Sigmoid colon (tissue), 7 donors: Measurements from ENCODE around the gene MATCAP1. TPM values are rescaled to one million over a fixed set of nuclear protein-coding genes. Genes with fewer than 3 reads are reported as not detected.
A peak's percentile ranks its signal among the peaks of the same experiment; 100 is the strongest.

Experiments
- DNase-seq: peaks from one replicate; pipeline ENCODE4 v3.0.0-alpha.2; 2019
- H3K27ac ChIP-seq, 4 donors: fragments of 200-600 bp; sonication (generic); one replicate each; pipeline ENCODE4 v1.5.1; 2016 to 2019; ENCODE audit warnings: mild to moderate bottlenecking in 1 of 4
- H3K27me3 ChIP-seq, 3 donors: fragments of 200-600 bp; sonication (generic); one replicate each; pipeline ENCODE4 v1.5.1; 2019; ENCODE audit warnings: mild to moderate bottlenecking in 1 of 3
- H3K36me3 ChIP-seq, 4 donors: fragments of 200-600 bp; sonication (generic); one replicate each; pipeline ENCODE4 v1.5.1; 2016 to 2019
- H3K4me1 ChIP-seq, 4 donors: fragments of 200-600 bp; sonication (generic); one replicate each; pipeline ENCODE4 v1.5.1; 2017 to 2019
- H3K4me3 ChIP-seq, 4 donors: fragments of 200-600 bp; sonication (generic); one replicate each; pipeline ENCODE4 v1.5.1; 2017 to 2019; ENCODE audit warnings: mild to moderate bottlenecking in 2 of 4, moderate library complexity in 1 of 4
- H3K9me3 ChIP-seq, 4 donors: fragments of 200-600 bp in 3 of 4; sonication (generic) in 3 of 4; one replicate each; pipeline versions ENCODE4 v1.5.1 to v1.6.1; 2013 to 2019
- EP300 ChIP-seq, 4 donors: sonication (generic); formaldehyde crosslinking; IDR thresholded peaks; one replicate each; pipeline ENCODE4 v1.6.1; 2017; ENCODE audit warnings: antibody characterized with exemption in 4 of 4
- POLR2A ChIP-seq, 2 donors: fragments of 450-650 bp; IDR thresholded peaks; one replicate each; pipeline ENCODE4 v1.6.1; 2016; ENCODE audit warnings: antibody characterized with exemption in 2 of 2, mild to moderate bottlenecking in 2 of 2, moderate library complexity in 2 of 2
- POLR2AphosphoS5 ChIP-seq, 4 donors: sonication (generic); formaldehyde crosslinking; IDR thresholded peaks; one replicate each; pipeline ENCODE4 v1.6.1; 2017; ENCODE audit warnings: antibody characterized with exemption in 4 of 4
- WGBS, 2 donors: extraction: QIAGEN DNeasy Blood & Tissue Kit; methylation state at CpG; one replicate each; pipeline ENCODE4 v1.1.7; 2013; 5-methylcytosine and 5-hydroxymethylcytosine counted together
- intact Hi-C: fragments of 100-400 bp; cut with DNase I; formaldehyde crosslinking; loops from one replicate; pipeline ENCODE4 v1.15.1; 2023
- polyA plus RNA-seq, 3 donors: library from polyadenylated mRNA; stranded (reverse); fragments of 200-250 nt; gene quantifications; one replicate each; pipeline ENCODE4 v1.2.3, GENCODE V29; 2013
- total RNA-seq, 4 donors: library from RNA; depleted of rRNA; stranded (reverse); fragments of >200 nt; gene quantifications; one replicate each; pipeline ENCODE4 v1.1.0, GENCODE V29; 2016
- TF ChIP-seq, protein P1 (sequence below), 4 experiments: fragments of 450-650 bp in 3 of 4; fragments of 200-600 bp in 1 of 4; IDR thresholded peaks; one replicate each; pipeline ENCODE4 v1.5.1; 2016 to 2019; ENCODE audit warnings: antibody characterized with exemption in 4 of 4, mild to moderate bottlenecking in 3 of 4, moderate library complexity in 2 of 4
- donor health status: healthy with polysubstance abuse.
- donor health status: Bipolar disorder and iron deficiency.
- donor health status: healthy.

MATCAP1 gene
- total and polyA plus RNA-seq, 7 donors = 3.0 to 30.3 (median 9.4) TPM

DNA sequence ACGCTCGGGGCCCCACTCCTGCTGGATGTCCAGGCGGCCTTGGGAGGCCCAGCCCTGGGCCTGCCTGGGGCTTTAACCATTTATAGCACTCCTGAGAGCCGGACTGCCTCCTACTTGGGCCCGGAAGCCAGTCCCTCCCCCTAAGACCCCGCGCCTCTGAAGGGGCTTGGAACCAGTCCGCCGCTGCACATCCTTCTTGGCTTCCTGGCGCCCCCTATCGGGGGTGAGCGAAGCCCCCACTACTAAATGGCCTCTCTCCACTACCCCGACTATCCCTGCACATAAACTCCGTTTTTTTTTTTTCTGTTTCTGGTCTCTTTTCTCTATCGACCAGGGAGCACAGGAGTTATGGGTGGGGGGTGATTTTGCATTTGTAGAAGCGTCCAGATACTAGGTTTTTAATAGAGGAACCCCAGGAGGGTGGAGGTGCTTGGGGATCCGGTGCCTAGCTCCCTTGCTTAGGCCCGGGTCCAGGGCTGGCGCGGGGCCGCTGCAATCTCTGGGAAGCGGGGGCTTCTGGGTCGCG lies 14.1 kb downstream of the MATCAP1 start:
- Histone ChIP-seq H3K4me3 (peak overlapping the region; percentile 29 to 57 (median 48)), H3K4me1 (peaks cover 0 to 64% (median 61%) of the 10 kb centered on the region in 4 donors), H3K9me3 (no peaks in the 10 kb centered on the region), H3K27me3 (peaks cover 14 to 17% (median 15%) of the 10 kb centered on the region in 3 donors), H3K36me3 (no peaks in the 10 kb centered on the region), H3K27ac (peak overlapping the region; percentile 87 to 95 (median 90))
- no peak for TF ChIP-seq POLR2A (IDR thresholded peaks at IDR 0.05)
- TF ChIP-seq, protein P1, sequence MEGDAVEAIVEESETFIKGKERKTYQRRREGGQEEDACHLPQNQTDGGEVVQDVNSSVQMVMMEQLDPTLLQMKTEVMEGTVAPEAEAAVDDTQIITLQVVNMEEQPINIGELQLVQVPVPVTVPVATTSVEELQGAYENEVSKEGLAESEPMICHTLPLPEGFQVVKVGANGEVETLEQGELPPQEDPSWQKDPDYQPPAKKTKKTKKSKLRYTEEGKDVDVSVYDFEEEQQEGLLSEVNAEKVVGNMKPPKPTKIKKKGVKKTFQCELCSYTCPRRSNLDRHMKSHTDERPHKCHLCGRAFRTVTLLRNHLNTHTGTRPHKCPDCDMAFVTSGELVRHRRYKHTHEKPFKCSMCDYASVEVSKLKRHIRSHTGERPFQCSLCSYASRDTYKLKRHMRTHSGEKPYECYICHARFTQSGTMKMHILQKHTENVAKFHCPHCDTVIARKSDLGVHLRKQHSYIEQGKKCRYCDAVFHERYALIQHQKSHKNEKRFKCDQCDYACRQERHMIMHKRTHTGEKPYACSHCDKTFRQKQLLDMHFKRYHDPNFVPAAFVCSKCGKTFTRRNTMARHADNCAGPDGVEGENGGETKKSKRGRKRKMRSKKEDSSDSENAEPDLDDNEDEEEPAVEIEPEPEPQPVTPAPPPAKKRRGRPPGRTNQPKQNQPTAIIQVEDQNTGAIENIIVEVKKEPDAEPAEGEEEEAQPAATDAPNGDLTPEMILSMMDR (IDR thresholded peaks at IDR 0.05) = peak in 2 of 4 experiments; percentile 32 to 47
- intact Hi-C loops = no loop called here
- 8 to 9% methylated on average over 24 of the region's 24 CpGs for WGBS, 2 donors
- no peak for DNase-seq

DNA sequence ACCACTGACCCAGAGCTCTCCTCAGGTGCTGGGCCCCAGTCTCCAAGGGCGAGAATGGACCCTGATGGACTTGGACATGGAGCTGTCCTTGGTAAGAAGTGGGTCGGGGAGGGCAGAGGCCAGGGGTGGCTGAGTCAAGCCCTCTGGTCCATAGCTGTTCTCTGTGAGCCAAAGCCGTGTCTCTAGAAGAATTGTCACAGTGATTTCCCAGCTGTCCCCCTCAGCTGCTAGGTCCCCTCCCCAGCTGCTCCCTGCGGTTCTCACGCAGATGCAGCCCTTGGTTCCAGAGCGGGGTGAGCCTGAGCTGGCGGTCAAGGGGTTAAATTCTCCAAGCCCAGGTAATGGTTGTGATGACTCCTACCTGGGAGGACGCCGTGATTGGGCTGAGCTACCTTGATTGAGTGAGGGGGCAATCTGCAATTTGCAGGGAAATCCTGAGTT lies 14.7 kb downstream of the MATCAP1 start:
- Histone ChIP-seq H3K27ac (peak overlapping the region; percentile 87 to 95 (median 90)), H3K4me3 (peak overlapping the region in 1 of 4 donors; percentile 56), H3K36me3 (no peaks in the 10 kb centered on the region), H3K27me3 (peaks cover 19 to 24% (median 20%) of the 10 kb centered on the region in 3 donors), H3K9me3 (no peaks in the 10 kb centered on the region), H3K4me1 (peaks cover 0 to 64% (median 61%) of the 10 kb centered on the region in 4 donors)
- intact Hi-C loops = no loop called here
- DNase-seq = no peak
- TF ChIP-seq EP300 (IDR thresholded peaks at IDR 0.05) (no peak), POLR2A (IDR thresholded peaks at IDR 0.05) (no peak), POLR2AphosphoS5 (IDR thresholded peaks at IDR 0.05) (no peak)
- TF ChIP-seq, protein P1 (IDR thresholded peaks at IDR 0.05) = no peak
- WGBS, 2 donors = 55 to 71% methylated on average over 9 of the region's 9 CpGs

DNA sequence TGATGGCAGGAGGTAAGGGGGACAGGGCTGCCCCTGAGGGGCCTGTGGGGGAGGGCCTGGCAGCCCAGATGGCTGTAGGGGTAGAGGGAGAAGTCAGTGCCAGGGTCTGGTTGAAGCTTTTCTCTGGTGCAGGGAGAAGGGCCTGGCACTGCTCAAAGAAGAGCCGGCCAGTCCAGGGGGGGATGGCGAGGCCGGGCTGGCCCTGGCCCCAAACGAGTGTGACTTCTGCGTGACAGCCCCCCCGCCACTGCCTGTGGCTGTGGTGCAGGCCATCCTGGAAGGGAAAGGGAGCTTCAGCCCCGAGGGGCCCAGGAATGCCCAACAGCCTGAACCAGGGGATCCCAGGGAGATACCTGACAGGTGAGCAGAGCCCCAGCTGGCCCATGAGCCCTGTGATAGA lies 16.2 kb downstream of the MATCAP1 start:
- Histone ChIP-seq H3K9me3 (no peaks in the 10 kb centered on the region), H3K4me3 (no peak overlapping the region), H3K36me3 (no peaks in the 10 kb centered on the region), H3K4me1 (peaks cover 0 to 65% (median 64%) of the 10 kb centered on the region in 4 donors), H3K27me3 (peaks cover 33 to 38% (median 34%) of the 10 kb centered on the region in 3 donors), H3K27ac (peak overlapping the region in 1 of 4 donors; percentile 88)
- 92 to 94% methylated on average over 7 of the region's 7 CpGs for WGBS, 2 donors
- TF ChIP-seq POLR2A (IDR thresholded peaks at IDR 0.05) = no peak
- TF ChIP-seq POLR2AphosphoS5 (IDR thresholded peaks at IDR 0.05) = no peak
- TF ChIP-seq EP300 (IDR thresholded peaks at IDR 0.05) = no peak
- TF ChIP-seq, protein P1 (IDR thresholded peaks at IDR 0.05) = no peak
- intact Hi-C loops = no loop called here
- DNase-seq = no peak

DNA sequence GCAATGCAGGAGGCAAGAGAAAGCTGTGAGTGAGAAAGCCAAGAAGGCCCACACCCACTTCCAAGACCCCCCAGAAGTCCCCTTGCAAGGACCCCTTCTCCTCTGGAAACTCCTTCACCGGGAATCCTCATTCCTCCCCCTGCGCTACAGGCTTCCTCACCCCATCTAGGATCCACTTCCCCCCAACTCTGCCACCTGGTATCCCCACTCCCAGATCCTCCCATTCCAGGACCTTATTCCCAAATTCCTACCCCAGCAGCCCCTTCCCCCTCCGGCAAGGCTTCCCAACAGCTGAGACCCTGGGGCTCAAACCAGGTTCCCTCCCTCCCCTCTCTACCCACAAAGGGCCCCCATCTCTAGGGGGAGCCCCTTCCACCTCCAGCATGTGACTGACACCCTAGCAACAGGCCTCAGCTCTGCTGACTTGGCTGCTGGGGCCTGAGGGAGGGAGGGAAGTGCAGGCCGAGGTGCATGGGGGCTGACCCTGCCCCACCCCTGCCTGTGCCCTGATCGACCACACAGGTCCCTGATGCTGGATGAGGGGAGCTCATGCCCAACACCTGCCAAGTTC lies 17.1 kb downstream of the MATCAP1 start:
- Histone ChIP-seq H3K27ac (peak overlapping the region in 1 of 4 donors; percentile 88), H3K36me3 (no peaks in the 10 kb centered on the region), H3K27me3 (peaks cover 34 to 47% (median 43%) of the 10 kb centered on the region in 3 donors), H3K4me1 (peaks cover 0 to 75% (median 72%) of the 10 kb centered on the region in 4 donors), H3K4me3 (no peak overlapping the region), H3K9me3 (no peaks in the 10 kb centered on the region)
- no peak for DNase-seq
- WGBS, 2 donors = 76 to 90% methylated on average over 5 of the region's 5 CpGs
- TF ChIP-seq, protein P1 (IDR thresholded peaks at IDR 0.05) = no peak
- TF ChIP-seq EP300 (IDR thresholded peaks at IDR 0.05) (no peak), POLR2A (IDR thresholded peaks at IDR 0.05) (no peak), POLR2AphosphoS5 (IDR thresholded peaks at IDR 0.05) (no peak)
- intact Hi-C loops = no loop called here
